Dedifferentiated amniotic fluid mesenchymal stem cell (primary cell): ENCODE results near the gene SLC25A22.

ENCODE experiments used
- DNase-seq: peaks from one replicate; pipeline ENCODE4 v3.0.0-alpha.2; 2016; ENCODE audit errors: extremely low spot score

SLC25A22 gene

GRCh38 chr11:798093-798713 is at the start of gene SLC25A22:
TSS of gene SLC25A22 (minus strand) at chr11:798281. CDS start at chr11:795006, 3,275 bp downstream.
- peak; percentile 62 for DNase-seq

- DNase-seq, result no peak
Measured at GRCh38 chr11:847876-848275, 49.8 kb upstream of the SLC25A22 start.

- DNase-seq, result no peak
Measured at GRCh38 chr11:846496-847098, 48.5 kb upstream of the SLC25A22 start.

GRCh38 chr11:845872-846495 is 47.9 kb upstream of the SLC25A22 start:
- DNase-seq, result no peak

- DNase-seq, result peak; percentile 82
Measured at GRCh38 chr11:844693-845644, 46.9 kb upstream of the SLC25A22 start.

GRCh38 chr11:843818-844692 is 46.0 kb upstream of the SLC25A22 start:
- DNase-seq, result peak; percentile 95

- DNase-seq, result no peak
Measured at GRCh38 chr11:843086-843734, 45.1 kb upstream of the SLC25A22 start.

- DNase-seq, result peak; percentile 81
Measured at GRCh38 chr11:842370-843002, 44.4 kb upstream of the SLC25A22 start, which contains the start of the genes POLR2L and TSPAN4. TSS of gene POLR2L (minus strand) at chr11:842529. CDS start at chr11:842508, 21 bp downstream. TSS of gene TSPAN4 (plus strand) at chr11:842852. CDS start at chr11:850305, 7,453 bp downstream.

GRCh38 chr11:841981-842369 is 43.9 kb upstream of the SLC25A22 start:
- no peak for DNase-seq

- DNase-seq, result no peak
Measured at GRCh38 chr11:839875-840617, 42.0 kb upstream of the SLC25A22 start.

GRCh38 chr11:839280-839623 is 41.2 kb upstream of the SLC25A22 start:
- no peak for DNase-seq

GRCh38 chr11:838441-839279 is 40.6 kb upstream of the SLC25A22 start:
- DNase-seq, result no peak

GRCh38 chr11:837990-838307 is 39.9 kb upstream of the SLC25A22 start:
- no peak for DNase-seq

- no peak for DNase-seq
Measured at GRCh38 chr11:837189-837989, 39.3 kb upstream of the SLC25A22 start.

- no peak for DNase-seq
Measured at GRCh38 chr11:836700-837099, 38.6 kb upstream of the SLC25A22 start.

GRCh38 chr11:836274-836673 is 38.2 kb upstream of the SLC25A22 start:
- no peak for DNase-seq
